ENCODE data around the gene USP7.

DNA sequence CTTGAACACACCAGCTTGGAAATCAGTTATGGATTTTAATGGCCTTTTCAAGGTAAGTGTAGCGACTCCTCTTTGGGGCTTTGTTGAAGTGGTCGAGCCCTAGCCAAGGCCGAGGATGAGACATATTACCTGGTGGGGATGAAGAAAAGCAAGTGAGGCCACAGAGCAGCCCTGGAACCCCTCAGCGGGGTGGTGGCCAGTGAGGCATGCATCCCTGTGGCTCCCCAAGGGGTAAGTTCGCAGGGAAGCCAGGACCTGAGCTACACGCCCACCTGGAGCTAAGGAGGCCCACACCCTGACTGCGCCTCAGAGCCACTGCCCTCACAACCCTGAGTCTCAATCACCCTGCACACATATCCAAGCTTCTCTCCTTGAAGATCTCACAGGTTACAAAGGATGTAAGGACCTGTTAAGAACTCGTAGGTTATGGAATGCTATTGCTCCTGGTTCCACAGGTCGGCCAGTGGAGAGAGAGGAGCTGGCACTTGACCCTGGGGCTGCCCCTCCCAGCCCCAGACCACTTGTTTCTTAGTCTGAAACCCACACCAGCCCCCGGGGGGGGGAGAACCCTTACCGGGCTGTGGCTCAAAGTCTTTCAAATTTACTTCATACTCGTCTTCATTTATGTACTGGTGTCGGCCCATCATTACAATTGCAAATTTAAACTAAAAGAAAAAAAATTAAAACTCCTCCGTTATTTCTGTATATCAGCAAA lies 69.6 kb downstream of the USP7 start:
- TF ChIP-seq, protein P1, sequence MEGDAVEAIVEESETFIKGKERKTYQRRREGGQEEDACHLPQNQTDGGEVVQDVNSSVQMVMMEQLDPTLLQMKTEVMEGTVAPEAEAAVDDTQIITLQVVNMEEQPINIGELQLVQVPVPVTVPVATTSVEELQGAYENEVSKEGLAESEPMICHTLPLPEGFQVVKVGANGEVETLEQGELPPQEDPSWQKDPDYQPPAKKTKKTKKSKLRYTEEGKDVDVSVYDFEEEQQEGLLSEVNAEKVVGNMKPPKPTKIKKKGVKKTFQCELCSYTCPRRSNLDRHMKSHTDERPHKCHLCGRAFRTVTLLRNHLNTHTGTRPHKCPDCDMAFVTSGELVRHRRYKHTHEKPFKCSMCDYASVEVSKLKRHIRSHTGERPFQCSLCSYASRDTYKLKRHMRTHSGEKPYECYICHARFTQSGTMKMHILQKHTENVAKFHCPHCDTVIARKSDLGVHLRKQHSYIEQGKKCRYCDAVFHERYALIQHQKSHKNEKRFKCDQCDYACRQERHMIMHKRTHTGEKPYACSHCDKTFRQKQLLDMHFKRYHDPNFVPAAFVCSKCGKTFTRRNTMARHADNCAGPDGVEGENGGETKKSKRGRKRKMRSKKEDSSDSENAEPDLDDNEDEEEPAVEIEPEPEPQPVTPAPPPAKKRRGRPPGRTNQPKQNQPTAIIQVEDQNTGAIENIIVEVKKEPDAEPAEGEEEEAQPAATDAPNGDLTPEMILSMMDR (IDR thresholded peaks at IDR 0.05): no peak
- no peak for TF ChIP-seq POLR2A (IDR thresholded peaks at IDR 0.05)

Measured in esophagus squamous epithelium (tissue), 4 donors.